ENCODE measurements around the gene PFN4. TPM values are rescaled to one million over a fixed set of nuclear protein-coding genes. Genes with fewer than 3 reads are reported as not detected.

PFN4 gene
- total and polyA plus RNA-seq, 9 of the 15 experiments (the other 6 are each of a cell fraction or from before 2014, with no cell fraction given) = 0.07 to 0.54 (median 0.31) TPM; not detected in 2

DNA sequence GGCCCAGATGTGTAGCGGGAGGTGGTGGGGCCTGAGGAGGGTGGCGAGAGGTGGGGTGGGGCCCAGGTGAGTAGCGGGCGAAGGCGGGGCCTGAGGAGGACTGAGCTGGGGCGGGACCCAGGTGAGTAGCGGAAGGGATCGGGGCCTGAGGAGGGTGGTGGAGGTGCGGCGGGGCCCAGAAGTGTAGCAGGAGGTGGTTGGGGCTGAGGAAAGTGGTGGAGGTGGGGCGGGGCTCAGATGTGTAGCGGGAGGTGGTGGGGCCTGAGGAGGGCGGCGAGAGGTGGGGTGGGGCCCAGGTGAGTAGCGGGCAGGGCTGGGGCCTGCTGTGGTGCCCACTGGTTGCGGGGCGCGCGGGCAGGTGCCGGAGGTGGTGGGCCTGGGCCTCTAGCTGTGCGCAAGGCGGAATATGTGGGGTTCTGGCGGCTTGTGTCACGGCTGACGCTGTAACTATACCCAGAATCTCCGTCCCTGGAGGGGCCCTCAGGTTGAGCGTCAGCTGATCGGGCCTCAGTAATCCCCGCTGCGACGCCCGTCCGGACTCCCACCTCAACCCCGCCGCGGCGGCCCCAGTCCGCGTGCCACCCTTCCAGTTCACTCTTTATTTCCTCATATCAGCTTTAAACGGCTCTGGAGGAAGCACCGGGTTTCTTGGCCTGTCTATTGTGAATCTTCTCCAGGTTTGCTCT, 46.1 kb downstream of the PFN4 start (continued):
- no peak for TF ChIP-seq CEBPB (tag; IDR thresholded peaks at IDR 0.05)
- TF ChIP-seq, protein P1, sequence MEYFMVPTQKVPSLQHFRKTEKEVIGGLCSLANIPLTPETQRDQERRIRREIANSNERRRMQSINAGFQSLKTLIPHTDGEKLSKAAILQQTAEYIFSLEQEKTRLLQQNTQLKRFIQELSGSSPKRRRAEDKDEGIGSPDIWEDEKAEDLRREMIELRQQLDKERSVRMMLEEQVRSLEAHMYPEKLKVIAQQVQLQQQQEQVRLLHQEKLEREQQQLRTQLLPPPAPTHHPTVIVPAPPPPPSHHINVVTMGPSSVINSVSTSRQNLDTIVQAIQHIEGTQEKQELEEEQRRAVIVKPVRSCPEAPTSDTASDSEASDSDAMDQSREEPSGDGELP (CRISPR knock-in tag; IDR thresholded peaks at IDR 0.05; ENCODE audit: borderline replicate concordance) = peak; percentile 70; the same call in 1 of the 2 replicates
- no peak for TF ChIP-seq TARDBP (IDR thresholded peaks at IDR 0.05)
- no peak for TF ChIP-seq RFX7 (CRISPR knock-in tag; IDR thresholded peaks at IDR 0.05)
- TF ChIP-seq BRD4 (IDR thresholded peaks at IDR 0.05) = 0 out of 2 replicates have a peak, but pooled peaks have one; percentile 44
- no peak for TF ChIP-seq ADNP (tag; IDR thresholded peaks at IDR 0.05)
- peak; percentile 36 for TF ChIP-seq SUPT5H (IDR thresholded peaks at IDR 0.05)
- no peak for TF ChIP-seq TAF7 (tag; IDR thresholded peaks at IDR 0.05)
- TF ChIP-seq ATF1 (CRISPR knock-in tag; IDR thresholded peaks at IDR 0.05) = no peak
- TF ChIP-seq ATF1 (tag; IDR thresholded peaks at IDR 0.05) = 0 out of 2 replicates have a peak, but pooled peaks have one; percentile 13
- TF ChIP-seq DMBX1 (CRISPR knock-in tag; IDR thresholded peaks at IDR 0.05; ENCODE audit: borderline replicate concordance) = no peak
- peak in 1 of 2 experiments; percentile 22; a peak in 3 of 4 replicates for TF ChIP-seq MAZ (CRISPR knock-in tag; conservative IDR thresholded peaks at IDR 0.05 in 1 of 2, IDR thresholded peaks at IDR 0.05 in 1 of 2)
- TF ChIP-seq POLR2AphosphoS2 (IDR thresholded peaks at IDR 0.05; ENCODE audit: low read length) = 0 out of 2 replicates have a peak, but pooled peaks have one; percentile 15
- TF ChIP-seq NRF1 (conservative IDR thresholded peaks at IDR 0.05 in 1 of 2, IDR thresholded peaks at IDR 0.05 in 1 of 2) = 0 out of 4 replicates have a peak, but pooled peaks of 1 of the 2 experiments have one; percentile 13
- TF ChIP-seq, protein P2, sequence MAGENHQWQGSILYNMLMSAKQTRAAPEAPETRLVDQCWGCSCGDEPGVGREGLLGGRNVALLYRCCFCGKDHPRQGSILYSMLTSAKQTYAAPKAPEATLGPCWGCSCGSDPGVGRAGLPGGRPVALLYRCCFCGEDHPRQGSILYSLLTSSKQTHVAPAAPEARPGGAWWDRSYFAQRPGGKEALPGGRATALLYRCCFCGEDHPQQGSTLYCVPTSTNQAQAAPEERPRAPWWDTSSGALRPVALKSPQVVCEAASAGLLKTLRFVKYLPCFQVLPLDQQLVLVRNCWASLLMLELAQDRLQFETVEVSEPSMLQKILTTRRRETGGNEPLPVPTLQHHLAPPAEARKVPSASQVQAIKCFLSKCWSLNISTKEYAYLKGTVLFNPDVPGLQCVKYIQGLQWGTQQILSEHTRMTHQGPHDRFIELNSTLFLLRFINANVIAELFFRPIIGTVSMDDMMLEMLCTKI (IDR thresholded peaks at IDR 0.05; ENCODE audit: partially characterized antibody) = no peak
- peak in 1 of 2 experiments; percentile 70; a peak in 2 of 4 replicates for TF ChIP-seq HDAC1 (IDR thresholded peaks at IDR 0.05)
- TF ChIP-seq, protein P3, sequence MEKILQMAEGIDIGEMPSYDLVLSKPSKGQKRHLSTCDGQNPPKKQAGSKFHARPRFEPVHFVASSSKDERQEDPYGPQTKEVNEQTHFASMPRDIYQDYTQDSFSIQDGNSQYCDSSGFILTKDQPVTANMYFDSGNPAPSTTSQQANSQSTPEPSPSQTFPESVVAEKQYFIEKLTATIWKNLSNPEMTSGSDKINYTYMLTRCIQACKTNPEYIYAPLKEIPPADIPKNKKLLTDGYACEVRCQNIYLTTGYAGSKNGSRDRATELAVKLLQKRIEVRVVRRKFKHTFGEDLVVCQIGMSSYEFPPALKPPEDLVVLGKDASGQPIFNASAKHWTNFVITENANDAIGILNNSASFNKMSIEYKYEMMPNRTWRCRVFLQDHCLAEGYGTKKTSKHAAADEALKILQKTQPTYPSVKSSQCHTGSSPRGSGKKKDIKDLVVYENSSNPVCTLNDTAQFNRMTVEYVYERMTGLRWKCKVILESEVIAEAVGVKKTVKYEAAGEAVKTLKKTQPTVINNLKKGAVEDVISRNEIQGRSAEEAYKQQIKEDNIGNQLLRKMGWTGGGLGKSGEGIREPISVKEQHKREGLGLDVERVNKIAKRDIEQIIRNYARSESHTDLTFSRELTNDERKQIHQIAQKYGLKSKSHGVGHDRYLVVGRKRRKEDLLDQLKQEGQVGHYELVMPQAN (IDR thresholded peaks at IDR 0.05; ENCODE audit: borderline replicate concordance) = peak; percentile 56; the same call in 1 of the 2 replicates
- peak; percentile 32 for TF ChIP-seq HMGN3 (IDR thresholded peaks at IDR 0.05; ENCODE audit: borderline replicate concordance, extremely low read depth, insufficient read length, low read depth, low read length)
- 0 out of 2 replicates have a peak, but pooled peaks have one; percentile 40 for TF ChIP-seq RBFOX2 (IDR thresholded peaks at IDR 0.05; ENCODE audit: low read depth, low read length)
- TF ChIP-seq MAX (CRISPR knock-in tag; IDR thresholded peaks at IDR 0.05) = peak; percentile 56; the same call in 1 of the 2 replicates
- TF ChIP-seq NFXL1 (CRISPR knock-in tag; IDR thresholded peaks at IDR 0.05) = no peak
- TF ChIP-seq TFE3 (CRISPR knock-in tag; IDR thresholded peaks at IDR 0.05) = no peak
